Activated T-helper 2 cell treated with anti-CD3 and anti-CD28 coated beads, Interferon-gamma antibody, Interleukin-2, Interleukin-4, amounts not matched to agents 10 μg/mL and 5 μg/mL and 100 μg/mL, durations not matched to agents 14 hours and 24 hours and 36 hours (primary cell): ENCODE measurements around the gene CLIC1. TPM values are rescaled to one million over a fixed set of nuclear protein-coding genes. Genes with fewer than 3 reads are reported as not detected.
A peak's percentile ranks its signal among the peaks of the same experiment; 100 is the strongest.

Experiments
- DNase-seq: peaks from one replicate; pipeline ENCODE4 v3.0.0; 2021; ENCODE audit warnings: low spot score
- H3K27ac Mint-ChIP-seq: one replicate; pipeline ENCODE4 v1.8.0; 2021; ENCODE audit warnings: mixed read lengths
- H3K27me3 Mint-ChIP-seq: one replicate; pipeline ENCODE4 v1.8.0; 2021; ENCODE audit warnings: low read depth, mixed read lengths
- H3K36me3 Mint-ChIP-seq: one replicate; pipeline ENCODE4 v1.8.0; 2021; ENCODE audit warnings: low read depth, mixed read lengths
- H3K4me1 Mint-ChIP-seq: one replicate; pipeline ENCODE4 v1.8.0; 2021; ENCODE audit warnings: low read depth, mixed read lengths
- H3K4me3 Mint-ChIP-seq: one replicate; pipeline ENCODE4 v1.8.0; 2021; ENCODE audit warnings: low read depth, mild to moderate bottlenecking, moderate library complexity, mixed read lengths
- H3K9me3 Mint-ChIP-seq: one replicate; pipeline ENCODE4 v1.8.0; 2021; ENCODE audit warnings: mixed read lengths
- intact Hi-C: fragments of 100-400 bp; cut with micrococcal nuclease; formaldehyde crosslinking; loops from one replicate; pipeline ENCODE4 v1.15.1; 2023
- total RNA-seq: library from RNA; stranded (reverse); gene quantifications from 2 replicates; pipeline ENCODE4 v1.2.3, GENCODE V29; 2022

The CLIC1 gene
- total RNA-seq, 1 donor from 2014 or later = 412 TPM

DNA sequence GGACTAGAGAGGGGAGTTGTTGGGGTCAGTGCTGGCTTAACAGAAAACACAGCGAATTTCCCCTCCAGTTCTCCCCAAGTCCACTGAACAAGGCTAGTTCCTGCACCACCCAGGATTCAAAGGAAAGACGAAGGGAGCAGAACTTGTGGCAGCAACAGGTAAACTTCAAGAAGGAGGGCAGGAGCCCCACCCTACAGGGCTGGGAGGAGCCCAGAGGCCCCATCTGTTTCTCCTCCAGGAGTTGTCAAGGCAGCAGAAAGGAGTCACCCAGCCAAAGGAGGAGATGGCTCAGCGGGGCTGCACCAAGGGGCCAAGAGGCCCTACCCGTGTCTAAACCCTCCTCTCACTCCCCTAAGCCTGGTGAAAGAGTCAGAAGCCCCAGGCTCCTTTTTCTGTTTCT lies 27.9 kb upstream of the CLIC1 start:
- H3K36me3 Mint-ChIP-seq = peaks cover 56% of the 10 kb centered on the region
- no peak overlapping the region for H3K27ac Mint-ChIP-seq
- intact Hi-C loops = no loop called here
- H3K27me3 Mint-ChIP-seq = no peaks in the 10 kb centered on the region
- H3K4me1 Mint-ChIP-seq = peaks cover 3% of the 10 kb centered on the region
- DNase-seq = no peak
- H3K4me3 Mint-ChIP-seq = no peak overlapping the region
- H3K9me3 Mint-ChIP-seq = no peaks in the 10 kb centered on the region

DNA sequence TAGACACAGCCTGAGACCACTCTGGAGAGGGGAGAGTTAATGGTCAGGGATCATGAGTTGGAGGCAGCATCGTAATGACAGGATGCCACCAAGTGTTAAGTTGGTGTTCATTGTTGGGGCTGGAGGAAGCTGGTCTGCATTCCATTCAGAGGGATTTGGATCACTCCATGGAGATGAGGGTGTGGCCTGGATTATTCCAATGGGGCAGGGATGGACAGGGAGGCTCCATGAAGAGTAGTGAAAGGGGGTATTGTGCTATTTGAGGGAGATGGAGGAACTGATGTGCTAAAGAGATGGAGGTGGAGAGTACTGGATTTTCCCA lies 27.2 kb upstream of the CLIC1 start:
- no peak for DNase-seq
- Mint-ChIP-seq H3K9me3 (no peaks in the 10 kb centered on the region), H3K27me3 (no peaks in the 10 kb centered on the region), H3K4me1 (peaks cover 6% of the 10 kb centered on the region), H3K36me3 (peaks cover 62% of the 10 kb centered on the region), H3K4me3 (no peak overlapping the region), H3K27ac (peak overlapping the region; percentile 28)
- intact Hi-C loops = no loop called here

- Mint-ChIP-seq H3K27ac (no peak overlapping the region), H3K36me3 (peaks cover 65% of the 10 kb centered on the region)
- intact Hi-C loops = no loop called here
Measured at GRCh38 chr6:31762878-31763618, 26.7 kb upstream of the CLIC1 start.

DNA sequence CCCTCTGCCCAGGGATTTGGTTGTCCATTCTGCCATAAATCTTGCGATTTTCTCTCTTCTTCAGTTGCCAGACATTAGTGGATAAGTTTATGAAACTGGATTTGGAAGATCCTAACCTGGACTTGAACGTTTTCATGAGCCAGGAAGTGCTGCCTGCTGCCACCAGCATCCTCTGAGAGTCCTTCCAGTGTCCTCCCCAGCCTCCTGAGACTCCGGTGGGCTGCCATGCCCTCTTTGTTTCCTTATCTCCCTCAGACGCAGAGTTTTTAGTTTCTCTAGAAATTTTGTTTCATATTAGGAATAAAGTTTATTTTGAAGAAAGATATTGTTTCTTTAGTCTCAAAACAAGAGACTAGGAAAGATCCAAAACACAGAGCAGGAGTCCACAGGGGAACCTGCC lies 26.0 kb upstream of the CLIC1 start, which contains the start of gene SAPCD1:
TSS of gene SAPCD1 (plus strand) at position 301 of the 400 bp plus-strand sequence. CDS start 399 bp downstream, outside the sequence.
- Mint-ChIP-seq H3K4me3 (no peak within 1 kb of the TSS), H3K9me3 (no peaks in the 10 kb centered on the region), H3K27me3 (no peaks in the 10 kb centered on the region), H3K36me3 (peaks cover 64% of the 10 kb centered on the region), H3K4me1 (peaks cover 6% of the 10 kb centered on the region), H3K27ac (no peak within 1 kb of the TSS)
- no peak for DNase-seq
- intact Hi-C loops = no loop called here

More at GRCh38 chr6:31762878-31763618, 26.7 kb upstream of the CLIC1 start:
- no peaks in the 10 kb centered on the region for H3K27me3 Mint-ChIP-seq
- no peak for DNase-seq
- H3K9me3 Mint-ChIP-seq = no peaks in the 10 kb centered on the region
- H3K4me1 Mint-ChIP-seq = peaks cover 6% of the 10 kb centered on the region
- no peak overlapping the region for H3K4me3 Mint-ChIP-seq

DNA sequence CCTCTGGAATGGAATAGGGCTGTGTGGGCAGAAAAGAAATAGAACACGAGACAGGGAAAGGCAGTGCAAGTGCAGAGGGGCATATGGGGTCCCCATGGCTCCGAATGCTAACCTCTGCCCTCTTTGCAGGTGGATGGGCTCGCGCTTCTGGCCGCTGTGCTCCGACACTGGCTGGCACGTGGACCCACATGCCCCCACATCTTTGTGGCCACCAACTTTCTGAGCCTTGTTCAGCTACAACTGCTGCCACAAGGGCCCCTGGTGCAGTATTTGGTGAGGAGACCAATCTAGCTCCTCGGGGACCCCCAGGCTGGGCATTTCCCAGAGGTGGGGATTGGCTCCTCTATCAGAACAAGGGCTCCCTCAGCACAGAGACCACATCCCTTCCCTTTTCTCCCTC lies 25.0 kb upstream of the CLIC1 start:
- peaks cover 6% of the 10 kb centered on the region for H3K4me1 Mint-ChIP-seq
- H3K36me3 Mint-ChIP-seq = peaks cover 61% of the 10 kb centered on the region
- H3K27ac Mint-ChIP-seq = no peak overlapping the region
- no peak for DNase-seq
- intact Hi-C loops = no loop called here
- no peak overlapping the region for H3K4me3 Mint-ChIP-seq
- H3K27me3 Mint-ChIP-seq = no peaks in the 10 kb centered on the region
- H3K9me3 Mint-ChIP-seq = no peaks in the 10 kb centered on the region

- Mint-ChIP-seq H3K36me3 (peaks cover 61% of the 10 kb centered on the region), H3K27ac (no peak overlapping the region), H3K4me1 (peaks cover 6% of the 10 kb centered on the region), H3K27me3 (no peaks in the 10 kb centered on the region), H3K4me3 (no peak overlapping the region), H3K9me3 (no peaks in the 10 kb centered on the region)
- no peak for DNase-seq
- intact Hi-C loops = no loop called here
Measured at GRCh38 chr6:31760790-31761189, 24.5 kb upstream of the CLIC1 start.

DNA sequence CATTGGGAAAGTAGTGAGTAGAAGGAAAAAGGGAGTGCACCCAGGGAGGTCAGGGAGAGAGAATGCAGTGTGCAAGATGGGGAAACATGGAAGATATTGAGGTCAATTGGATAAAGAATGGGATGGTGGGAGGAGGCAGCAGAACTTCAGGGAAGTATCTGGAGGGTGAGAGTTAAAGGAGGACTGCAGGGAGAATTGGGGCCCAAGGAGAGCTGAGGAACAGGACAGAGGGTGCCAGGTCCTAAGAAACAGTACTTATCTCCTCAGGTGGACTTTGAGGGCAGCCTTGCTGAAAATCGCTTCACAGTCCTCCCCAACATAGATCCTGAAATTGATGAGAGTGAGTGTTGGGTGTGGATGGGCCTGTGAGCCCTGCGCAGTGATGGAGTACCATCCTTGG lies 22.0 kb upstream of the CLIC1 start:
- Mint-ChIP-seq H3K9me3 (no peaks in the 10 kb centered on the region), H3K27me3 (no peaks in the 10 kb centered on the region), H3K36me3 (peaks cover 46% of the 10 kb centered on the region), H3K4me3 (no peak overlapping the region), H3K27ac (no peak overlapping the region), H3K4me1 (peaks cover 5% of the 10 kb centered on the region)
- intact Hi-C loops = no loop called here
- no peak for DNase-seq

DNA sequence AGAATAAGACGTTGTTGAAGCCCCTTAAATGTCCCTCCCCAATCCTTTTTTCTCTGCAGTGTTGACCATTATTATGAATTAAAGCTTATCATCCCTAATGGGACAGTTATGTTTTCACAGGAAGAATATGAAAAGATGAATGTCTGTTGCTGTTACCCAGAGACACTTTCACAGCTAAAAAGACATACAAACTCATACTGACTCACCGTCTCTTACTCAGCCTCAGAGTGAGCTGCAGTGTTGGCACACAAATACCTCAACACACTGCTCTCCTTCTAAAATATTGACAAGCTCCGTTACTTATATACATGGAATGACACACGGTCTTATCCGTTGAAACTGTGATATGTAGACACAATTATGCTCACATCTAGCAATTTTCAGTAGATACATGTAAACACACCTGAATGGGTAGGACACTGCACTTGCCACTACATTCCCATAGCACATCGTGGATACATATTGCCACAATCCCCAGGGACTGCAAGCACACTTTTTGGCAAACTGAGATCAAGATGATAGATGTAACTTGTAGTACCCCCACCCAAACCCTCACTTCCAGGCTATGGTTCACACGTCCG lies 16.5 kb upstream of the CLIC1 start:
- Mint-ChIP-seq H3K27ac (peak overlapping the region; percentile 3), H3K4me1 (peaks cover 2% of the 10 kb centered on the region), H3K4me3 (no peak overlapping the region), H3K9me3 (no peaks in the 10 kb centered on the region), H3K27me3 (no peaks in the 10 kb centered on the region), H3K36me3 (peaks cover 23% of the 10 kb centered on the region)
- DNase-seq = no peak
- intact Hi-C loops = no loop called here

GRCh38 chr6:31750411-31751022 lies 14.2 kb upstream of the CLIC1 start:
- Mint-ChIP-seq H3K36me3 (peaks cover 28% of the 10 kb centered on the region), H3K27me3 (no peaks in the 10 kb centered on the region), H3K4me3 (no peak overlapping the region), H3K27ac (no peak overlapping the region), H3K9me3 (no peaks in the 10 kb centered on the region), H3K4me1 (peaks cover 2% of the 10 kb centered on the region)
- intact Hi-C loops = no loop called here
- DNase-seq = no peak

DNA sequence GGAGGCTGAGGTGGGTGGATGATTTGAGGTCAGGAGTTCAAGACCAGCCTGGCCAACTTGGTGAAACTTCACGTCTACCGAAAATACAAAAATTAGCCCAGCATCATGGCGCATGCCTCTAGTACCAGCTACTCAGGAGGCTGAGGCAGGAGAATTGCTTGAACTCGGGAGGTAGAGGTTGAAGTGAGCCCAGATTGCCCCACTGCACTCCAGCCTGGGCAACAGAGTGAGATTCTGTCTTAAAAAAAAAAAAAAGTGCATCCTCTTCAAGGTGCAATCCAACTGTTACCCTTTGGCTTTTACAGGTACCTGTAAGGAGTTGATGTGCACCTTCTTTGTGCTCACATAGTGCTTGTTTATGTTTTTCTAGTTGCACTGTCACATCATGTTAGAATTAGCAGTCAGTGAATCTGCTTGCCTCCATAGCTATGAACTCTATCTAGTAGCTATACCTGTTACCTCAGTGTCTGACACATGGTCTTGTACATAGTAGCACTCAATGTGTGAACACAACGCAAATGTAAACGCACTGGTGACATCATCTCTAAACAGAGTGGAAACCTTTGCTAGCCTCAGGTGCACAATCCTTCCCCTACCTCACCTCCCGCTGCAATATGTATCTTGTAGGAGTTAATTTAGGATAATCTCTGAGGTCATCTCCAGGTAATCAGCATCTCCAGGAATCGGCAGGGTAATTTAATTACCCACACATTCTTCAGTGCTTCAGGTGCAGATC lies 13.1 kb upstream of the CLIC1 start:
- no peak for DNase-seq
- Mint-ChIP-seq H3K4me1 (peaks cover 2% of the 10 kb centered on the region), H3K4me3 (no peak overlapping the region), H3K27me3 (no peaks in the 10 kb centered on the region), H3K36me3 (peaks cover 34% of the 10 kb centered on the region), H3K9me3 (no peaks in the 10 kb centered on the region), H3K27ac (peak overlapping the region; percentile 14)
- intact Hi-C loops = no loop called here

GRCh38 chr6:31744422-31744821 lies 8.1 kb upstream of the CLIC1 start:
- Mint-ChIP-seq H3K4me1 (peaks cover 22% of the 10 kb centered on the region), H3K27ac (no peak overlapping the region), H3K9me3 (no peaks in the 10 kb centered on the region), H3K36me3 (peaks cover 53% of the 10 kb centered on the region), H3K4me3 (no peak overlapping the region), H3K27me3 (no peaks in the 10 kb centered on the region)
- intact Hi-C loops = no loop called here
- DNase-seq = no peak

- no peak overlapping the region for H3K4me3 Mint-ChIP-seq
- DNase-seq = no peak
Measured at GRCh38 chr6:31742894-31743293, 6.6 kb upstream of the CLIC1 start.

GRCh38 chr6:31741815-31742214 lies 5.5 kb upstream of the CLIC1 start:
- DNase-seq = no peak

More at GRCh38 chr6:31742894-31743293, 6.6 kb upstream of the CLIC1 start:
- H3K27ac Mint-ChIP-seq = peak overlapping the region; percentile 21
- H3K36me3 Mint-ChIP-seq = peaks cover 46% of the 10 kb centered on the region
- intact Hi-C loops = no loop called here
- H3K4me1 Mint-ChIP-seq = peaks cover 36% of the 10 kb centered on the region
- no peaks in the 10 kb centered on the region for H3K27me3 Mint-ChIP-seq
- no peaks in the 10 kb centered on the region for H3K9me3 Mint-ChIP-seq

More at GRCh38 chr6:31741815-31742214, 5.5 kb upstream of the CLIC1 start:
- H3K4me3 Mint-ChIP-seq = peak overlapping the region; percentile 65
- H3K9me3 Mint-ChIP-seq = no peaks in the 10 kb centered on the region
- H3K36me3 Mint-ChIP-seq = peaks cover 38% of the 10 kb centered on the region
- H3K27me3 Mint-ChIP-seq = no peaks in the 10 kb centered on the region
- peaks cover 45% of the 10 kb centered on the region for H3K4me1 Mint-ChIP-seq
- intact Hi-C loops = no loop called here
- H3K27ac Mint-ChIP-seq = no peak overlapping the region
